ENCODE data around the gene FRMD7.
"Not testable (repeated sequence)": the region's sequence is repeated elsewhere in the genome, so short reads cannot be mapped to it uniquely, and the experiment has no call there.

FRMD7 gene, protein sequence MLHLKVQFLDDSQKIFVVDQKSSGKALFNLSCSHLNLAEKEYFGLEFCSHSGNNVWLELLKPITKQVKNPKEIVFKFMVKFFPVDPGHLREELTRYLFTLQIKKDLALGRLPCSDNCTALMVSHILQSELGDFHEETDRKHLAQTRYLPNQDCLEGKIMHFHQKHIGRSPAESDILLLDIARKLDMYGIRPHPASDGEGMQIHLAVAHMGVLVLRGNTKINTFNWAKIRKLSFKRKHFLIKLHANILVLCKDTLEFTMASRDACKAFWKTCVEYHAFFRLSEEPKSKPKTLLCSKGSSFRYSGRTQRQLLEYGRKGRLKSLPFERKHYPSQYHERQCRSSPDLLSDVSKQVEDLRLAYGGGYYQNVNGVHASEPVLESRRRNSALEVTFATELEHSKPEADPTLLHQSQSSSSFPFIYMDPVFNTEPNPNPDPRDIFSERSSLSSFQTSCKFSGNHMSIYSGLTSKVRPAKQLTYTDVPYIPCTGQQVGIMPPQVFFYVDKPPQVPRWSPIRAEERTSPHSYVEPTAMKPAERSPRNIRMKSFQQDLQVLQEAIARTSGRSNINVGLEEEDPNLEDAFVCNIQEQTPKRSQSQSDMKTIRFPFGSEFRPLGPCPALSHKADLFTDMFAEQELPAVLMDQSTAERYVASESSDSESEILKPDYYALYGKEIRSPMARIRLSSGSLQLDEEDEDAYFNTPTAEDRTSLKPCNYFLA

DNA sequence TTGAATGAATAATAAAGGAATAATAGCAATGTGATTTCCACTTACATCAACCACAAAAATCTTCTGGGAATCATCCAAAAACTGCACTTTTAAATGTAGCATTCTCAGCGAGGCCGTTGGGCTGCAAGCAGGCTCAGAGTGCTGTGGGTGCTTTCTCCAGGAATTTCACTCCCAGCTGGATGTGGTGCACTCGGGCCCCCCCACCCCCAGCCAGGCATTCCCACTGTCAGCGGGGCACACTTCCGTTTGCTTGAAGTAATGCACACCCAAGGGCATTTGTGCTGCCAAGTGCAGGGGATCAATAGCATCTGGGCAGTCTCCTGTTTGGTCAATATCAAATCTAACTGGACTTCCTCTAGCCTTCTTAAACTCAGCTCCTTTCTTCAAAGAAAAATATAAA is at the start of gene FRMD7:
Gene FRMD7 (minus strand): TSS at position 278 of the 400 bp plus-strand sequence. CDS start 176 bp downstream, at position 102.
- DNase-seq, result no peak

DNA sequence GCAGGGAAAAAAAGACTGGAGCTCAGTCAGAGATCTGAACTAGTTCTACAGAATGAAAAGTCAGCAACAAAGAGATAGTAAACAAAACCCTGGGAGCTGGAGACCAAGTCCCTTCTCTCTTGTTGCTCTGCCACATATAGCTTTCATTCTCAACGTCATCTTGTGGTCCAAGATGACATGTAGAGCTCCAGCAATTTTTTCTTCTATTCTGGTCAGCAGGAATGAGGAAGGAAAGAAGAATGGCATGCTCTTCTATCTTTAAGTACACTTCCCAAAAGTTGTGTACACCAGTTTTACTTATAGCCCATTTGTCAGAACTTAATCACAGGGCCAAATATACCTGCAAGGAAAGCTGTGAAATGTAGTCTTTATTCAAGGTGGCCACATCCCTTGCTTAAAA is 45.8 kb upstream of the FRMD7 start:
- DNase-seq, result no peak

DNA sequence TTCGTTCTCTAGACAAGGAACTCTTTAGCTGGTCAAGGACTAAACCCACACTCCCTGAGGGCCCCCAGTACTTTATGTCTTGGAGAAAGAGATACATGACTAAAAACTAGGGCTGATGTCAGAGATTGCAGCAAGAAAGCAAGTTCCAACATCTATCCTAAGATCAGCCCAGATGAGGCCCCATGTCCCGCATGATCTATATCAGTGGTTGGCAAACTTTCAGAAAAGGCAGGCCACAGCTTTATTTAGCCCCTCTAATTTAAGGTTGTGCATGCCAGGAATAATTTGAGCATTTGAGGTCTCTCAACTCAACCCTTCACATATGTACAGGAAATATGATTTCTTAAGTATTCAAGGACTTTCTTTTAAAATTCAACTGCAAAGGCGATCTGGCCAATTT is 44.1 kb upstream of the FRMD7 start:
- no peak for DNase-seq

DNA sequence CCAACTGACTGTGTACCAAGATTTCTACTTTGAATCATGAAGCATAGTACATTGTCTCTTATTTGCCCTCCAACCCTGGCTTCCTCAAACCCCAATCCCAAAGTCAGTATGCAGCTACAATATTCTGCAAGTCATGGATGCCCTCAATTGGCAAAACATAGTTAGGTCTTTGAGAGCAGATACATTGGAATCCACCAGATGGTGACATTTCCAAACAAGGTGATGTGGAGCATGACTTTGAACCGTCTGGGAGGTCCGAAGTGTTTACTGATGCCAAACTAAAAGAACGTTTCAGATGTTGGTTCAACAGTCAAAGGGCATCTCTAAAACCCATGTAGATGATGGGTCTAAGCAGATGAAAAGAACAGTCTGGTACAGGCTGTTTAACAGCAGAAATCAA is 43.7 kb upstream of the FRMD7 start:
- DNase-seq, result no peak

DNA sequence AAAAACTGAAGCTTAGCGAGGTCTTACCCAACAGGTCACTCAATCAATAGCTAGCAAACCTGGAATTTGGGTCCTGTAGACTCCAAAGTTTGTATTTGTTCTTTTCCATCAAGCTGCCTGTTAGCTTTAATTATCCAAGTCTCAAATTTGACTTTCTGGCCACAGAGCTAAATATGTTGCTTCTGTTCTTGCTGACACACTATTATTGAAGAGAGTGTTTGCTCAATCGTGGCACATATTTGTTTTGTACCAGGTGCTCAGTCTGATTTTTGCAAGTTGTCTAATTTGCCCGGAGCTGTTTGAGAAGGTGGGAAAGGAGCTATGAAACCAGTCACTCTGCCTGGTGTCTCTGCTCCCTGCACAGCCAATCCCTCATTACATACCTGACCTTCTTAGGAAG is 41.7 kb upstream of the FRMD7 start:
- no peak for DNase-seq

DNA sequence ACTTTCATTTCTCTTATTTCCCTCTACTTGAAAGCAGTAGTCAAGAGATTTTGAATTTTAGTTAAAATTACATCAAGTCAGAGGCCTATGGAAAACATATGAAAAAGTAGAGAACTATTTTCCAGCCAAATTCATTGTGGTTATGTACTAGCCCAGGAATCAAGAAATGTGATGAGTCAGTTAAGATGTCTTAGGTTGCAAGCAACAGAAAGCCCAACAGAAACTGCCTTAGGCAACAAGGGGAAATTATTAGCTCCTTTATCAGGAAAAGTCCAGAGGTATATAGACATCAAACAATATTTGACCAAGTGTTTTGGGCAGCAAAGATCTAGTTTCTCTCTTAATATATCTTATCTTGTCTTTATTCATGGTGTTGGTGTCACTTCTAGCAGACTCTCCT is 37.8 kb upstream of the FRMD7 start:
- DNase-seq, result no peak

DNA sequence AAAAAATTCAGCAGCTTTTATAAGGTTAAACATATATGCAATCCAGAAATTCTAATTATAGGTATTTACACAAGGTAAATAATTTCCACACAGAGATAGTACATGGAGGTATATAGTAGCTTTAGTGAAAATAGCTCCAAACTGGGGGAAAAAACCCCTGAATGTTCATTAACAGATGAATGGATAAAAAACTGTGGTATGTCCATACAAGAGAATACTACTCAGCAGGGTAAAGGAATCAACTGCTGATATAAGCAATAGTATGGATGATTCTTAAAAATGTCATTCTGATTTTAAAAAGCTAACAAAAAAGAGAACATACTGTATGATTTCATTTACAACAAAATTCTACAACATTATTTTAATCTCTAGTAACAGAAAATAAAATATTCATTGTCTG is 37.2 kb upstream of the FRMD7 start:
- DNase-seq, result no peak

DNA sequence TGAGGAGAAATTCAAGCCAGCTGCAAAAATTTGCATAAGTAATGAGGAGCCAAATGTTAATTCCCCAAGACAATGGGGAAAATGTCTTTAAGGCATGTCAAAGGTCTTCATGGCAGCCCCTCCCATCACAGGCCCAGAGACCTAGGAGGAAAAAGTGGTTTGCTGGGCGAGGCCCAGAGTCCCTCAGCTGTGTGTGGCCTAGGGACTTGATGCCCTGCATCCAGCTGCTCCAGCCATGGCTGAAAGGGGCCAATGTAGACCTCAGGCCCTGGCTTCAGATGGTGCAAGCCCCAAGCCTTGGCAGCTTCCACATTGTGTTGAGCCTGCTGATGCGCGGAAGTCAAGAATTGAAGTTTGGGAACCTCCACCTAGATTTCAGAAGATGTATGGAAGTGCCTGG is 35.3 kb upstream of the FRMD7 start:
- DNase-seq, result not testable (repeated sequence)

DNA sequence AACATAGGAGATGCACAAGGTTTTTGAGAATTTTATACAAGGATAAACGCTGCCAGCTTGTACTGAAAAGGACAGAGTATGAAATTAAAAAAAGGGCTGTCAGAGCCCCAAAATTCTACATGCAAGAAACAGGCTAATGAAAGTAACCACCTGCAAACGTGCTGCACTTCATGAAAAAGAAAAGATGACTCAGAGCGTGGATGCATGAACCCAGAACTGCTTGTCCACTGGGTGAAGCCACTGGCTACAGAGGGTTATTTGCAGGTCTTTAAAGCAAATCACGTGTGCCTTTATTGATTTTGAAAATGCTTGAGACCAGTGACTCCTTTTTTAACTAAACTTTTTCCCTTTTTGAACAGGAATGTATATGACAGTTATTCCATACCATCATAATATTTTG is 25.3 kb upstream of the FRMD7 start:
- no peak for DNase-seq

DNA sequence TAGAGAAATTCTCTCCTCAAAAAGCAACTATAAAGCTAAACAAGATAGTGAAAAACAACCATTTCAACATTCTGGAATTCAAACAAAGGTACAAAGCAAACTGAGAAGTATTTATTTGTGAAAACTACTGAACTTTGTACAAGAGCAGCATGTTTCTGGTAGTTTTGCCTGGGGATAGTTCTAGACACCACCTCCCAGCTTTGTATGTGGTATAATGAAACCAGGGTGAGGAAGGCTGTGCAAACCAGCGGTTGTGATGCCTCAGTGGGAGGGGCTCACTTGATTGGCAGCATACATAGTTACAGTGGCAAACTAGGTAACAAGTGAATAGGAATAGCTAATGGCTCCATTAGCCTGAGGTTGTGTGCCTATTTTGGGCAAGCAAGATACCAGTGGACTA is 18.6 kb upstream of the FRMD7 start:
- no peak for DNase-seq

DNA sequence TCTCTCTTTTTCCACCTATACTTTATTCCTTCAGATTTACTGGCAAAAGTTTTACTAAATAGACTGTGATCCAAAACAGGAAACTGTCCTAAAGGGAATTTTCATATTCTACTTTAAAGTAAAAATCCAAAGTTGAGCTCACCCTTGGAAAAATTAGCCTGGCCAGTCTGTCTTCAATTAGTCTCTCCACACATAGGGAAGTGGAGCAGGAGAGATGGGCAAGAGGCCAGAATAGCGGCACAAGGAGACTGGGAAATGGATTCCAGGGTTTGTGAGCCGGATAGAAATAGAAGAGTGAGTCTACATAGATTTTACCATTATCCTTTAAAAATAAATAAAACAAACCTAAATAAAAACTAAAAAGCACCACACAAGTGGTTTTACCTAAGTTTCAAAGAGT is 16.2 kb upstream of the FRMD7 start:
- no peak for DNase-seq

DNA sequence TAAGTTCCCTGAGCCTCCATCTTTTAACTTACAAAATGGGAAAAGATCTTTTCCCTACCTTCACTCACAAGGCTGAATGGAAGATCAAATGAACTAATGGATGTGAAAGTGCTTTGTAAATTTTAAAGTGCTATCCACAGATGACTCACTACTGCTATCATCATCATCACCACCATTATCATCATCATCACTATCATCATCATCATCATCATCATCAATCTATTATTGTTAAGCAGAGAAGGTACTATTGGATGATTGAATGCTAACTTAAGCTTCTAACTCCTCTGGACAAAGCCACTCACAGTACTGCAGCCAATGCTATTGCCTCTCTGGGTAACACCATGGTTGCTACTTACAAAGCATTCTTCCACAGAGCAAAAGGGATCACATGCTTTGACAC is 1.9 kb downstream of the FRMD7 start:
- DNase-seq, result no peak

DNA sequence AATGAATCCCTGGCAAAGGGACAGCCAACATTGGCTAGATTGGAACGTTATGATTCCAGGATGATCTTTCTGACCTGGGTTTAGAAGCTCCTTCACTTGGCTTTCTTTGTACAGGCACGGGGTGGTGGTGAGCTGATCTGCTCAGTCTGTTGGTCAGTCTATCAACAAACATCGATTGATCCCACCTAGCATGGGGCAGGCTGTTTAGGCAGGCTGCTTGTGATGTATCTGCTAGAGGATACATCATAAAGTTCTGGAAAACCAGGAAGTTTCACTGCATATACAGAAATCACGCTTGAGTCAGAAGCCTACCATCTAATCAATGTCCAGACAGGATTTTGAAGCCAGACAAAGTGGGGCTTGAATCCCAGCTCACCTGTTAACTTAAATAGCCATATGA is 6.9 kb downstream of the FRMD7 start:
- no peak for DNase-seq

DNA sequence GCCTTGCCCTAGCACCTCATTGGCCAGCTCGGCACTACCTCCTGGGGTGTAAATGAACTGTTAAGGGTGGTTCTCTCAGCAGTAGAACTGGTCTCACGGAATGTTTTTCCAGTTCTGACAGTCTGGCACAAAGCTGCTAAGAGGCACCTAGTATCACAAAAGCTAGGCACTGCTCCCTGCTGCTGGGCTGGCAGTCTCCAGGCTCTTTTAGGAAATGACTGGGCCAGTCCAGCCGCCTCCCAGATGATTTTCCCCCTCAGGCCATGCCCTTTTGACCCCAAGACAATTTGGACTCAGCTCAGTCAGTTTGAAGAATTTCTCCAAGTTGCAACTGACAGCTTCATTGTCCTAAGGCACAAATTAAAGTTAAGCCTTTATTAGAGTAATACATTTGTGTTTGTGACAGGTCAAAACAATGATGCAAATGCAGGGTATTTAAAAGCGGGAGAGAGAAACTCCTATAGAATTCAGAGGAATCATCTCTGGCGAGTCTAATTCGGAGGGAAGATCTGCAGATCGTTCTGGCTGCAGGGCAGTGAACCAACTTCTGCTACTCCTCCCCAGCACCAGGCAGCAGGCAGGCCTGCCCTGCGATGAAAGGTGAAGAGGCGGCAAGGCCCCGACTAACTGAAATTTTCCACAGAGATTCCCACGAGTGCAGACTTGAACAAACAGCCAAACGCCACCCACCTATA is 7.9 kb downstream of the FRMD7 start:
- no peak for DNase-seq

DNA sequence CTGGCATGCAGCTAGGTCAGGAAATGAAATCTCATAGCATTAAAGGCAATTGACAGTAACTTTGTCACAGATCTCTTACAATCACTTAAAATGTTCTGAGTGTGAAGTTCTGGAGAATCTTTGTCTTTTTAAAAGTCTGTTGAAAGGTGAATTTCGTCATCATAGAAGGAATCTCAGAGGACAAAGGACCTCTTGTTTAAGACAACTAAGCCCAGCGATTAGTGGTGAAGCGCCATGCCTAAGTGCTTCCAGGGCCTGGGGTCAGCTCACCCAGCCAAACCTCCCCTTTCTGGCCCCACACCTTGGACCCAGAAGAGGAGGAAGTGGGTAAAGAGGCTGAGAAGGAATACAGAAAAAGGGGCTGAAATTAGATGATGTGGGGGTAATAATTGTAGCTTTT is 8.5 kb downstream of the FRMD7 start:
- no peak for DNase-seq

DNA sequence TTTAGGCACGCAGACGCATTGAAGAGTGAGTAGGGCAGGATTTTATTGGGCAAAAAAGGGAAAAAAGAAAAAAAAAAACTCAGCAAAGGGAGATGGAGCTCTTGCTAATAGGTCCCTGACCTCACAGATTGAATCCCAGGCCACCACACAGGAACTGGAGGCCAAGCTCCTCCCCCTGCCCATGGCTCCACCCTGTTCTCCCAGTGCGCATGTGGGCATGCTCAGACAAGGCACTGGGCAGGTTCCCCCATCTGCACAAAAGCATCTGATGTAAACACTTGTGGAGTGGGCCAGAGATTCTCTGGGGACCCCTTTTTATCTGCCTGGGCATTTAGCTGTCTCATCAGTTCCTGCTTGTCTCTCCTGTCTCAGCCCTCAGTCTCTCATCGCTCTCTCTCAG is 9.5 kb downstream of the FRMD7 start:
- DNase-seq, result no peak

DNA sequence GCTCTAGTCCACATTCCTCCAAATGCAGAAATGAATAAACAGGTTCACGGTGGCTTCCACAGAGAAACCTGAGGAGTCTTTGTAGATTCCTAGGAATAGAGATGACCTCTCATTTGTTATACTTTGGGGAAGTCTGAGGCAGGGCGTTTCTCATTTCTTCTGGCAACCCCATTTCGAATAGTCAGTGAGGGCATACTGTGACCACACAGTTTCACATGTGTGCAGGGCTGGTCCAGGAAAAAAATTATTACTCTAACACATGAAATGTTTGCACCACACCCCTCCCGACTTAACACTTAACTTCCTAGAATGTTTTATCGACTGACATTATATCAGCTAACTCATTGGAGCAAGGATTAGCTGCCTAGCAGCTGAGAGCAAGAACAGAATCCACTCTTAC is 12.0 kb downstream of the FRMD7 start:
- DNase-seq, result peak; percentile 40

DNA sequence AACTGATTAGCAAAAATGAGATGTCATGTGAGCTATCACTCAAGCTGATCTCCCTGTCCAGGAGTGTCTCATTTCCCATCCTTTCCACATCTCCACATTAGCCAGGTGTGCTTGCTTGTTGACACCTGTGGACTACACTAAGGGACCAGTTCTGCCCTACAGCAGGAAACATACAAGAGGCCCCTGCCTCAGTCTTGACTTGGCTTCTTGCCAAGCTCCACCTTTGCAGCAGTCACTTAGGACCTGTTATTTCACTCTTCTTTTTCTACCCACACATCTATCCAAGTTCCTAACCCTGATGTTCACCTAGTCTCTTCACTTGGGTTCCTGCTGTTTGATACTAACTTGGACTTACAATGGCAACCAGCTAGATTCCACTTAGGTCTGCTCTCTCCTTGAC is 13.2 kb downstream of the FRMD7 start:
- DNase-seq, result no peak

DNA sequence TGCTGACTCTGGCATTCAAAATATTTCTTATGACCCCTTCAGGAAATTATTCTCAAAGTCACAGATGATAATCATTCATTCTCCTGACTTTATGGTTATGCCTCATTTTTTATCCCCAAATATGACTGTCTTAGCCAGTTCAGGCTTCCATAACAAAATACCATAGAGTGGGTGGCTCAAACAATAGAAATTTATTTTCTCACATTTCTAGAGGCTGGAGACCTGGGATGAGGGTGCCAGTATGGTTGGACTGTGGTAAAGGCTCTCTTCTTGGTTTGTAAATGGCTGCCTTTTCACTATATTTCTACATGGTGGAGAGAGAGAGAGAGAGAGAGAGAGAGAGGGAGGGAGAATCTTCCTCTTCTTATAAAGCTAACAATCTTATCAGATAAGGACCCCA is 20.5 kb downstream of the FRMD7 start:
- no peak for DNase-seq

DNA sequence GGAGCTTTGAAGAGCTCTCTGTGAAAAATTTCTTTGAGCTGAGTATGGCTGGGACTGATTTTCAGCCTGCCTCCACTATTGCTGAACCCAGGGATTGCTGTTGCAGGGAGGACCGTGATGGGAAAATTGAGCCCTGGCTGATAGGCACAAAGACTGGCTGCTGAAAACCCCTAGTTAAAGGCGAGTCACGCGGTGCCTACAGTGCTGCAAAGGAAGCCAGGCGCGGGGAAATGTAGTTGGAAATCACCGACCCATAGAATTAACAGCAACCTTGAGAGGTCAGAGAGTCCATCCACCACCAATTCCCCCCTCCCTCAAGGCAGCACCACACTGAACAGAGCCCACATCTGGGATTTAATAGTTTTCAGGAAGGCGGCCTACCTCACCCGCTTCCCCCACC is 26.0 kb downstream of the FRMD7 start:
- DNase-seq, result no peak

DNA sequence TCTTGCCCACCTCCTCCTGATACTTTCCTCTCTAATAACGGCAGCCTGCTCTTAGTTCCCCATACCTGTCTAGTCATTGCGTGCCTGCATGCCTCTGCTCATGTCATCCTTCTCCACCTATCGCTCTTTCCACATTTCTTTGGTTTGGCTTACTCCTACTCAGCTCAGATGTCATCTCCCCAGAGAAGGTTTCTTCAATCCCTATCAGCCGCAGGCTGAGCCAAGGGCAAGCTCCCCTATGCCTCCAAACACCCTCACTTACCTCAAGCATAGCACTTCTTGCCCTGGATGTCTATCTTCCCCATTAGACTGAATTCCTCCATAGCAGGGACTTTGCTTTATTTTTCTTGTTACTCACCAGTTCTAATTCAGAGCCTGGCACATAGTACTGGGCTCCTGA is 26.6 kb downstream of the FRMD7 start:
- DNase-seq, result no peak

DNA sequence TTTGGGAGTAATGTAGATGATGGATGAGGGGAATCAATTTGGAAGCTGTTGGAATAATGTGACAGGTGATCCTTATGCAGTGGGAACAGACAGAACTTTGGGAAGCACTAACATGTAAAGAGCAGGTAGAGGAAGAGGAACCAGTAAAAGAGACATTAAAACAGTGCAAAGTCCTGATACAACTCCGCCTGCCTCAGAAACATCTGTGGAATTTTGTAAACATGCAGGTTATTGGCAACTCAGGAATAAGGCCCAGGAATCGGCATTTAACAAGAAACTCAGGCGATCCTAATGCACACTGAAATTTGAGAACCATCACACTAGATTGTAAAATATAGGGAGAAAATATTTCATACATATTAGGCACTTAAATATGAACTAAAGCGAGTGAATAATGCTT is 29.1 kb downstream of the FRMD7 start:
- DNase-seq, result not testable (repeated sequence)

DNA sequence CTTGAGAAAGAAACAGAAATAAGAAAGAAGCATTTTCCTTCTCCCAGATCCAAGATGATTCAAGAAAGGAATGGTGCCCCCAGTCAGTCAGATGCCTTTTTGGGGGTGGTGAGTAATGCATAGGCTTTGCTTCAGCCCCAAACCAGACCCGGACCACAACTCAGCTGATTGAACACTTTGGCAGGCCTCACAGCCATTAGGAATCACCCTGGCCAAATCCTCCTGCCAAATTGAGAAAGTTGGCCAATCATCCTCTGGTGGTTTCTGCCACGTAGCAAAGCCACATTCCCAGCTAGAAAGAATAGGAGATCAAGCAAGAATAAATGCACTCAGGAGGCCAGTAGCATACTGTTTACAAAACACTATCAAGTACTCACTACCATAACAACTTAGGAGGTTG is 33.7 kb downstream of the FRMD7 start:
- no peak for DNase-seq

DNA sequence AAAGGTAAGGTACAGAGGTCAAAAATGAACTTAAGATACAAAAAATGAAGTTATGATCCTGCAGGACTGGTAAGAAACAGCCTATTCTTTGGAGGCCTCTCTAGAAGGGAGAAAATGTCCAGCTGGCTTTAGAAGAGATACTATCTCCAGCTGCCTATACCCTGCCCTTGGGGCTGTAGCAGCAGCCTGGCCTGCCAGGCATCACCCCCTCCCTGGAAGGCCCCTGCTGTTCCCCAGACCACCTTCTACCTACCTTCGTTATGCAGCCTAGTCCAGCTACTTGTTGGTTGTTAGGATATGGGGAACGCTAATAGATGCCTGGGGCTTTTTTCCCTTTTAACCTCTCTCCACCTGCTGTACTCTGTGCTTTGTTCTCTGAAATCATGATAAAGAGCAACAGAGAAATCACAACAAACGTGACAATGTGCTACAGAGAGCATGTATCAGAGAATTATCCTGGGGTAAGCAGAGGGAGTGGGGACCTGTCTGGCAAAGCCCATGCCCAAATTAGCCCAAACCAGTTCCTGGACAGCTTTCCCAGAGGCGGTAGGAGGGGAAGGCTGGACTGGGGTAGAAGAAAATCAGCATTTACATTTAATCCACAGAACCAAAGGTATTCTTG is 34.5 kb downstream of the FRMD7 start:
- no peak for DNase-seq
